Activated gamma-delta T cell (primary cell): ENCODE results near the gene CASQ2.
"Not testable (repeated sequence)": the region's sequence is repeated elsewhere in the genome, so short reads cannot be mapped to it uniquely, and the experiment has no call there.

ENCODE experiments used
- DNase-seq: peaks from one replicate; lab custom pipeline; 2025; lab: John Stamatoyannopoulos, UW

The CASQ2 gene

GRCh38 chr1:115781343-115781742 lies 12.8 kb upstream of the CASQ2 start:
- no peak for DNase-seq

GRCh38 chr1:115780655-115781054 lies 12.1 kb upstream of the CASQ2 start:
- DNase-seq: not testable (repeated sequence)

GRCh38 chr1:115779075-115779474 lies 10.6 kb upstream of the CASQ2 start:
- not testable (repeated sequence) for DNase-seq

GRCh38 chr1:115771847-115772457 lies 3.4 kb upstream of the CASQ2 start:
- DNase-seq: no peak

- DNase-seq: no peak
Observed at GRCh38 chr1:115771094-115771846, 2.8 kb upstream of the CASQ2 start.

- no peak for DNase-seq
Observed at GRCh38 chr1:115767403-115767802, 1.1 kb downstream of the CASQ2 start.

GRCh38 chr1:115765091-115765490 lies 3.4 kb downstream of the CASQ2 start:
- no peak for DNase-seq

GRCh38 chr1:115764541-115764940 lies 4.0 kb downstream of the CASQ2 start:
- no peak for DNase-seq

GRCh38 chr1:115762779-115763178 lies 5.7 kb downstream of the CASQ2 start:
- no peak for DNase-seq

- DNase-seq: no peak
Observed at GRCh38 chr1:115761601-115762302, 6.8 kb downstream of the CASQ2 start.

GRCh38 chr1:115757856-115758255 lies 10.7 kb downstream of the CASQ2 start:
- no peak for DNase-seq

GRCh38 chr1:115757326-115757725 lies 11.2 kb downstream of the CASQ2 start:
- DNase-seq: no peak

- no peak for DNase-seq
Observed at GRCh38 chr1:115755456-115756370, 12.8 kb downstream of the CASQ2 start.

GRCh38 chr1:115753830-115754229 lies 14.7 kb downstream of the CASQ2 start:
- no peak for DNase-seq

GRCh38 chr1:115753361-115753760 lies 15.2 kb downstream of the CASQ2 start:
- DNase-seq: no peak

GRCh38 chr1:115748401-115749150 lies 19.9 kb downstream of the CASQ2 start:
- no peak for DNase-seq

GRCh38 chr1:115746021-115746690 lies 22.4 kb downstream of the CASQ2 start:
- DNase-seq: no peak

GRCh38 chr1:115744646-115745275 lies 23.8 kb downstream of the CASQ2 start:
- DNase-seq: no peak

GRCh38 chr1:115740811-115741210 lies 27.7 kb downstream of the CASQ2 start:
- DNase-seq: no peak

GRCh38 chr1:115732316-115732715 lies 36.2 kb downstream of the CASQ2 start:
- no peak for DNase-seq
